GM13977 (cell line): ENCODE results near the gene ZDBF2.
"Not testable (repeated sequence)": the region's sequence is repeated elsewhere in the genome, so short reads cannot be mapped to it uniquely, and the experiment has no call there.

Experiments used
- DNase-seq: peaks from one replicate; pipeline ENCODE4 v3.0.0; 2012; ENCODE audit warnings: low spot score
- CTCF ChIP-seq: IDR thresholded peaks from 2 replicates; pipeline ENCODE4 v1.5.1; 2012; ENCODE audit warnings: mild to moderate bottlenecking, control low read depth; ENCODE audit not compliant: insufficient read depth; ENCODE audit errors: extremely low read depth, missing control alignments
- in situ Hi-C: fragments of 300-500 bp; cut with MboI; formaldehyde crosslinking; loops from one replicate; pipeline ENCODE4 v1.12.0; 2022; ENCODE audit warnings: low sequenced_read_pairs, low pct_unique_long_range_greater_than_20kb, mixed read lengths, inconsistent platforms; ENCODE audit not compliant: unreplicated experiment

The ZDBF2 gene

GRCh38 chr2:206343816-206344215 lies 69.4 kb downstream of the ZDBF2 start:
- in situ Hi-C loops: no loop called here
- no peak for DNase-seq
- no peak for TF ChIP-seq CTCF

GRCh38 chr2:206345606-206346005 lies 71.1 kb downstream of the ZDBF2 start:
- no peak for TF ChIP-seq CTCF
- in situ Hi-C loops: no loop called here
- DNase-seq: no peak

DNA sequence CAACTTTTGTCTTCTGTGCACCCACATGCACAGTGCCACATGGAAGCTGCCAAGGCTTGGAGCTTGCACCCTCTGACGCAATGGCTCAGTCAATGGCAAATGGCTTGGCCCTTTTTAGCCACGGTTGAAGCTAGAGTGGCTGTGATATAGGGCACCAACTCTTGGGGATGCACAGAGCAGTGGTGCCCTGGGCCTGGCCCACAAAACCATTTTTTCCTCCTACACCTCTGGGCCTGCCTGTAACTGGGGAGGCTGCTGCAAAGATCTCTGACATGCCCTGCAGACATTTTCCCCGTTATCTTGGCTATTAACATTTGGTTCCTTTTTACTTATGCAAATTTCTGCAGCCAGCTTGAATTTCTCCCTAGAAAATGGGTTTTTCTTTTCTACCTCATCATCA lies 74.9 kb downstream of the ZDBF2 start:
- no peak for DNase-seq
- in situ Hi-C loops: no loop called here
- no peak for TF ChIP-seq CTCF

DNA sequence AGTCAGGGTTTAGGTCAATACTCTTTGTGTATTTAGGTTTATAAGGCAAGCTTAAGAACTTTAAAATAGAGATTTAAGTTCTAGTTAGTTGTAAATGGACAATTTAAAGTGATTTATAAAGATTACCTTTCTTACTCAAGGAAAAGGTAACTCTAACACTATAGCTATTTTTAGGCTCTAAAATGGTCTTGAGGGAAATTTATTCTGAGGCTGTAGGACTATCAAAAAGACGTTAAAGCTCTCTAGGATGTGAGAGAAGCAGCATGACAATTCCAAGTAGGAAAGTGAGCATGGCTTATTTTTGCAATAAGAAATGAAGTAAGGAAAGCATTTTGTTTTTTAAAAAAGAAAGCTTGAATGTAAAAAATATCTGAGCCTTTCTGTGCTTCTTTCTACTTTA lies 78.1 kb downstream of the ZDBF2 start:
- no peak for TF ChIP-seq CTCF
- DNase-seq: no peak
- in situ Hi-C loops: no loop called here

- in situ Hi-C loops: no loop called here
- no peak for DNase-seq
- TF ChIP-seq CTCF: no peak
Observed at GRCh38 chr2:206353685-206354084, 79.2 kb downstream of the ZDBF2 start.

DNA sequence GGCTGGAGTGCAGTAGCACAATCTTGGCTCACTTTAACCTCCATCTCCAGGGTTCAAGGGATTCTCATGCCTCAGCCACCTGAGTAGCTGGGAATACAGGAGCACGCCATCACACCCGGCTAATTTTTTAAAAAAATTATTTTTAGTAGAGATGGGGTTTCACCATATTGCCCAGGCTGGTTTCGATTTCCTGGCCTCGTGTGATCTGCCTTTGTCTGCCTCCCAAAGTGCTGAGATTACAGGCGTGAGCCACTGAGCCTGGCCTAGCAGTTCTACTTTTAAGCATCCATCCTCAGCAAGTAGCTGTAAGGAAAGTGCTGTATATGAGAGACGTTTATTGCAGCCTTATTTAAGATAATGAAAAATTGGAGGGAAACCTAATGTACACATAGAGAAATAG lies 79.7 kb downstream of the ZDBF2 start:
- TF ChIP-seq CTCF: no peak
- in situ Hi-C loops: no loop called here
- DNase-seq: no peak

GRCh38 chr2:206356840-206357239 lies 82.4 kb downstream of the ZDBF2 start:
- in situ Hi-C loops, DNase-seq: not testable (repeated sequence)

GRCh38 chr2:206360840-206361239 lies 86.4 kb downstream of the ZDBF2 start:
- in situ Hi-C loops, DNase-seq: not testable (repeated sequence)
